Measurements from ENCODE around the gene RPSA.

- TF ChIP-seq SPI1 (IDR thresholded peaks at IDR 0.05; ENCODE audit: low read depth, low read length) (no peak), POLR2A (IDR thresholded peaks at IDR 0.05; ENCODE audit: low read depth, low read length) (no peak), TAF1 (IDR thresholded peaks at IDR 0.05; ENCODE audit: low read depth, low read length) (no peak)
These were observed 28.1 kb downstream of the RPSA start for GRCh38 chr3:39434574-39434973.
